MM.1S (cell line): ENCODE data around the gene ZW10.

ENCODE experiments used
- EZH2 ChIP-seq: fragments of 300-600 bp; sonication (generic); optimal IDR thresholded peaks from 2 replicates; pipeline ENCODE3; 2017; ENCODE audit warnings: low read depth, mild to moderate bottlenecking, antibody characterized with exemption, low read length, mixed read lengths
- TF ChIP-seq, protein P1 (sequence below): fragments of 300-600 bp; sonication (generic); IDR thresholded peaks from 2 replicates; pipeline ENCODE4 v1.5.1; 2016; ENCODE audit warnings: antibody characterized with exemption, low read length, mixed read lengths

DNA sequence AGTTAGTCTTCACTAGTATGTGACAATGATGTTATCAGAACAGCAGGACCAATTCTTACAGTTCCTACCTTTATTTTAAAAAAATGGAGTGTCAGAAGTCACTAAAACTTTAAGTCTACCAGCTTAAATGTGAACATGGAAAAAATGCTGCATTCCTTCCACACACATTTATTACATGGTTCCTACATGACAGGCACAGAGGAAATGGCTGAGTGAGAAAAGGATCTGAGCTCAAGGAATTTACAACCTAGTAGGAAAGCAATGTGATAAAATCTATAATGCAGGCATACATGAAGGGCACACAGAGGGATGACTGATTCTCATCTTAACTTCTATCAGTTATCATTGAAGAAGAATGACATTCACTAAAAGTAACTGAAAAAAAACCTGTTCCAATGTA lies 29.1 kb upstream of the ZW10 start:
- TF ChIP-seq, protein P1, sequence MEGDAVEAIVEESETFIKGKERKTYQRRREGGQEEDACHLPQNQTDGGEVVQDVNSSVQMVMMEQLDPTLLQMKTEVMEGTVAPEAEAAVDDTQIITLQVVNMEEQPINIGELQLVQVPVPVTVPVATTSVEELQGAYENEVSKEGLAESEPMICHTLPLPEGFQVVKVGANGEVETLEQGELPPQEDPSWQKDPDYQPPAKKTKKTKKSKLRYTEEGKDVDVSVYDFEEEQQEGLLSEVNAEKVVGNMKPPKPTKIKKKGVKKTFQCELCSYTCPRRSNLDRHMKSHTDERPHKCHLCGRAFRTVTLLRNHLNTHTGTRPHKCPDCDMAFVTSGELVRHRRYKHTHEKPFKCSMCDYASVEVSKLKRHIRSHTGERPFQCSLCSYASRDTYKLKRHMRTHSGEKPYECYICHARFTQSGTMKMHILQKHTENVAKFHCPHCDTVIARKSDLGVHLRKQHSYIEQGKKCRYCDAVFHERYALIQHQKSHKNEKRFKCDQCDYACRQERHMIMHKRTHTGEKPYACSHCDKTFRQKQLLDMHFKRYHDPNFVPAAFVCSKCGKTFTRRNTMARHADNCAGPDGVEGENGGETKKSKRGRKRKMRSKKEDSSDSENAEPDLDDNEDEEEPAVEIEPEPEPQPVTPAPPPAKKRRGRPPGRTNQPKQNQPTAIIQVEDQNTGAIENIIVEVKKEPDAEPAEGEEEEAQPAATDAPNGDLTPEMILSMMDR = no peak
- no peak for TF ChIP-seq EZH2
